Measurements from ENCODE around the gene MRGPRF. TPM values are rescaled to one million over a fixed set of nuclear protein-coding genes. Genes with fewer than 3 reads are reported as not detected.

Gene MRGPRF
- total and polyA plus RNA-seq, 2 donors from 2014 or later, result 9.3 to 19.0 TPM

GRCh38 chr11:69009441-69010211 is 3.4 kb downstream of the MRGPRF start:
- intact Hi-C loops (cut with DNase I), result no loop called here
- Histone ChIP-seq H3K4me3 (ENCODE audit: low read length in 3 of 3) (no peak overlapping the region), H3K9ac (ENCODE audit: low read length in 3 of 3) (peak overlapping the region in 1 of 3 donors; percentile 26), H3K27me3 (ENCODE audit: control insufficient read depth, insufficient read depth, low read length) (no peaks in the 10 kb centered on the region), H3K27ac (ENCODE audit: low read depth in 2 of 2, low read length in 2 of 2) (peak overlapping the region; percentile 83), H3K4me1 (ENCODE audit: control insufficient read depth in 2 of 3, insufficient read depth in 2 of 3, low read depth in 1 of 3, low read length in 3 of 3) (peaks cover 0 to 34% (median 20%) of the 10 kb centered on the region in 3 donors), H3K36me3 (ENCODE audit: control insufficient read depth in 2 of 3, insufficient read depth in 3 of 3, low read length in 3 of 3) (no peaks in the 10 kb centered on the region), H3K9me3 (ENCODE audit: control insufficient read depth in 2 of 3, insufficient read depth in 1 of 3, low read length in 3 of 3) (no peaks in the 10 kb centered on the region)
- TF ChIP-seq CTCF (IDR thresholded peaks at IDR 0.05; ENCODE audit: borderline replicate concordance, extremely low read depth, insufficient read depth), result no peak
- FAIRE-seq, result no peak
- peak in 2 of 5 donors; percentile 40 to 62 for DNase-seq

- DNase-seq (peak; percentile 59 to 96 (median 76)), FAIRE-seq (no peak)
- no peaks in the 10 kb centered on the region for H3K9me3 ChIP-seq (ENCODE audit: control insufficient read depth in 2 of 3, insufficient read depth in 1 of 3, low read length in 3 of 3)
- TF ChIP-seq CTCF (IDR thresholded peaks at IDR 0.05; ENCODE audit: borderline replicate concordance, extremely low read depth, insufficient read depth), result no peak
- H3K36me3 ChIP-seq (ENCODE audit: control insufficient read depth in 2 of 3, insufficient read depth in 3 of 3, low read length in 3 of 3), result no peaks in the 10 kb centered on the region
- H3K9ac ChIP-seq (ENCODE audit: low read length in 3 of 3), result peak overlapping the region in 1 of 3 donors; percentile 26
- no peaks in the 10 kb centered on the region for H3K27me3 ChIP-seq (ENCODE audit: control insufficient read depth, insufficient read depth, low read length)
- H3K4me3 ChIP-seq (ENCODE audit: low read length in 3 of 3), result no peak overlapping the region
- intact Hi-C loops (cut with DNase I), result no loop called here
- peaks cover 0 to 32% (median 20%) of the 10 kb centered on the region in 3 donors for H3K4me1 ChIP-seq (ENCODE audit: control insufficient read depth in 2 of 3, insufficient read depth in 2 of 3, low read depth in 1 of 3, low read length in 3 of 3)
- peak overlapping the region; percentile 83 for H3K27ac ChIP-seq (ENCODE audit: low read depth in 2 of 2, low read length in 2 of 2)
Observed at GRCh38 chr11:69008737-69009440, 4.2 kb downstream of the MRGPRF start.

GRCh38 chr11:69007975-69008381 is 5.1 kb downstream of the MRGPRF start:
- Histone ChIP-seq H3K4me3 (ENCODE audit: low read length in 3 of 3) (peak overlapping the region in 1 of 3 donors; percentile 17), H3K27me3 (ENCODE audit: control insufficient read depth, insufficient read depth, low read length) (no peaks in the 10 kb centered on the region), H3K36me3 (ENCODE audit: control insufficient read depth in 2 of 3, insufficient read depth in 3 of 3, low read length in 3 of 3) (no peaks in the 10 kb centered on the region), H3K4me1 (ENCODE audit: control insufficient read depth in 2 of 3, insufficient read depth in 2 of 3, low read depth in 1 of 3, low read length in 3 of 3) (peaks cover 0 to 32% (median 20%) of the 10 kb centered on the region in 3 donors), H3K27ac (ENCODE audit: low read depth in 2 of 2, low read length in 2 of 2) (peak overlapping the region; percentile 83), H3K9me3 (ENCODE audit: control insufficient read depth in 2 of 3, insufficient read depth in 1 of 3, low read length in 3 of 3) (no peaks in the 10 kb centered on the region), H3K9ac (ENCODE audit: low read length in 3 of 3) (no peak overlapping the region)
- FAIRE-seq, result no peak
- intact Hi-C loops (cut with DNase I), result no loop called here
- DNase-seq, result peak in 4 of 5 donors; percentile 56 to 82 (median 59)
- no peak for TF ChIP-seq CTCF (IDR thresholded peaks at IDR 0.05; ENCODE audit: borderline replicate concordance, extremely low read depth, insufficient read depth)

Measured in kidney (tissue), 14 donors.